NCI-H1694 (cell line): ENCODE results near the gene KIAA0930.
A peak's percentile ranks its signal among the peaks of the same experiment; 100 is the strongest.
"Not testable (repeated sequence)": the region's sequence is repeated elsewhere in the genome, so short reads cannot be mapped to it uniquely, and the experiment has no call there.

Experiments used
- DNase-seq: peaks from one replicate; lab custom pipeline; 2025; lab: John Stamatoyannopoulos, UW

Gene KIAA0930

DNA sequence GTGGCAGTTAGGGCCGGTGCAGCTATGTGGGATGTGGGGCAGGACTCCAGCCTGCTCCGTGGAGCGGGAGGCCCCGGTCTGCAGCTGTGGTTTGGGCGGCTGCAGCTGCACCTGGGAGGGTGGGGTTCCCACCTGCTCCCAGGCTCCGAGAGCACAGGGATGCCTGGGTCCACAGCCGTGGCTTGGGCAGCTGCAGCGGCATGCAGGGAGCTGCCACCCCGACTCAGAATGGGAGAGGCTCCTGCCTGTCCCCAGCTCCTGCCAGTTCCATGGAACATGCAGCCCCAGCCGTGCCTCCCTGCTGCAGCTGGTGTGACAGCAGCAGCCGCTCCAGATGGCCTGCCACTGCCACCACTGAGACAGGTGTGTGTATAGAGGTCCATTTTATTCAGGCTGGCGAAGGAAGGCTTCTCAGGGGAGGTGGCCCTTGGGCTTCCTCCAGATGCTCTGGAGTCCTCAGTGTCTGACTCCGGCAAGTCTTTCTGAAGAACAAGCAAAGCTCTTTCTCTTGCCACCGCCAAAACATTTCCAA is 22.3 kb upstream of the KIAA0930 start:
- DNase-seq = peak; percentile 47

DNA sequence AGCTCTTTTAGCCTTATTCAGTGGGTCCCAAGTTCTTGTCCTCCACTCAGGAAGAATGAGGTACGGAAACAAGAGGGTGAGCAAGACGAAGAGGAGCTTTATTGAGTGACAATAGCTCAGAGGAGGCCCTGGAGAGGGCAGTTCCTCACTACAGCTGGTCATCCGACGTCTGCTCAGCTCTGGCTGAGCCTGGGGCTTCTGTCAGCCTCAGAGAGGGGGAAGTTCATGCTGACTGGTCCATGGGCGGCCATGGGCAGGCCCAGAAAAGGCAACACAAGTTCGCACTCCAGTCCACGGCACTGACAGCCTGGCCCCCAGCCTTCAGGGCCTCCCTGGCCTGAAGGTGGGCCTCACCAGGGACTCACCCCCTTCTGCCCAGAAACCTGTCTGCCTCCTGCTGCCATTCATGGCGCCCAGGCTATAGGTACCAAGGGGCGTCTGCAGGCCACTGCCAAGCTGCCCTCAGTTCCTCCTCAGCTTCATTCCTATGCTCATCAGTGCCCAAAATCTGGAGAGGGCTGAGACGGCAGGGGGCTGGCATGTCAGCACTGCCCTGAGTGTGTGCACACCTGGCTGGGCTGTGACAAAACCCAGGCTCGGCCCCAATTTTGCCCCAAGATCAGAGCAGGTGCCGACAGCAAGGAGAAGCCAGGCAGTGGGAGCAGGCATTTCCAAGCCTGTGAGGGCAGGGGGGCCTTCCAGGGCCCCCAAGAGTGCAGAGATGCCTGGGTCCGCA is 21.7 kb upstream of the KIAA0930 start:
- DNase-seq = no peak

DNA sequence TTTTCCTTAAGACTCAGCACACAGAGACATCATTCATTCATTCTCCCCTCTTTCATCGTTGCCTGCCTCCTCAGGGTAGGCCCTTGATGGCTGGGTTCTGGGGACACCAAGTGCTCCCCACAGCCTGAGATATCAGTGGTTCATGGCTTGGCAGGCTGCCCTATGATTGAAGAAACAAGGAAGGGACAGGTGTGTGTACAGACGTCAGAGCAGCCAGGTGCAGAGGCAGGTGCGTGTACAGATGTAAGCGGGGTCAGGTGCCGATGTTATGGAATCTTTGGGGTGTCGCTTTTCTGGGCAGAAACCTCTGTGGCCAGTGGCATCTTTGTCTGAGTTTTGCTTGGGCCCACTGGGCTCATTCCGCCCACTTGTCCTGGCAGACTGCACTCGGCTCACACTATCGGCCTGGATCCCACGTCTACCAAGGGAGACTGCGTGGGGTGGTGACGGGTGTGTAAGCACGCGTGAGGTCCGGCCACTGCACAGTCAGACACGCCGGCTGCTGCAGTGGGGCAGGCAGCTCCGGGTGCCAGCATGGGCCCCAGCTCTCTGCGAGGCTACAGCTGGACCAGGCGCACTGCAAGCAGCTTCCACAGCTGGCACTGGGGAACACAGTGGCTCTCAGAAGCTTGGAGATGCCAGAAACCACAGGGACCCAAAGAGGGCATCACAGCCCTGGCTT is 20.9 kb upstream of the KIAA0930 start:
- no peak for DNase-seq

DNA sequence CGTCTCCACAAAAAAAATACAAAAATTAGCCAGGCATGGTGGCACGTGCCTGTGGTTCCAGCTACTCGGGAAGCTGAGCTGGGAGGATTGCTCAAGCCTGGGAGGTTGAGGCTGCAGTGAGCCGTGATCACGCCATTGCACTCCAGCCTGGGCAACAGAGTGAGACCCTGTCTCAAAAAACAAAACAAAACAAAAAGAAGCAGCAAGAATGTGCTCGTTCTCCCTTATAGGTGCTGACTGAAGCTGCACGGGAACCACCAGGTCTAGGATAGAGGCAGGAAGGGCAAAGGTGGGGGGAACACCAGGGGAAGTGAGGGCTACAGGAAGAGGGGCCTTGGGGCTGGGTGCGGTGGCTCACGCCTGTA is 19.7 kb upstream of the KIAA0930 start:
- DNase-seq = not testable (repeated sequence)

DNA sequence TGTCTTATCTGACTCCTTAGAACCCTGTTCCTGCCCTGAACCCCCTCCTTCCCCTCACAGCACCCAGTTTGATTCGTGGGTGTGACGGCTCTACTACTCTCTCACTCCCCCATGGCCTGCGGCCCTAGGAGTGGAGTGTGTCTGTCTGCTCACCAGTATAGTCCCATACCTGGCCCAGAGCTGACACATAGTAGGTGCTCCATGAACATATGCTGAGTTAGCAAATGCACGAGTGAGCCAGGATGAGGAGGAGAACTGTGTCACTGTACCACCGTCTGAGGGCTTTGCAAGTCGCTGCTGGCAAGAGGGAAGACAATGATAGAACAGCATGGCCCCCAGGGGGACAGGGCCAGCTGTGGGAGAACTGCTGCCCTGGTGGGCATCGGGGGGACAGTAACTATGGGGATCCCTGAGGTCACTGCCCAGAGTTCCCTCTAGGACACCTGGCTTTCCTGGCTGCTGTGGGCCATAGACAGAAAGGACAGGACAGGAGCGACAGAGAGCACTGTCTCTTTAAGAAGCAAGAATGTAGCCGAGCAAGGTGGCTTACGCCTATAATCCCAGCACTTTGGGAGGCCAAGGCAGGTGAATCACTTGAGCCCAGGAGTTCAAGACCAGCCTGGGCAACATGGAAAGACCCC is 19.2 kb upstream of the KIAA0930 start:
- no peak for DNase-seq

DNA sequence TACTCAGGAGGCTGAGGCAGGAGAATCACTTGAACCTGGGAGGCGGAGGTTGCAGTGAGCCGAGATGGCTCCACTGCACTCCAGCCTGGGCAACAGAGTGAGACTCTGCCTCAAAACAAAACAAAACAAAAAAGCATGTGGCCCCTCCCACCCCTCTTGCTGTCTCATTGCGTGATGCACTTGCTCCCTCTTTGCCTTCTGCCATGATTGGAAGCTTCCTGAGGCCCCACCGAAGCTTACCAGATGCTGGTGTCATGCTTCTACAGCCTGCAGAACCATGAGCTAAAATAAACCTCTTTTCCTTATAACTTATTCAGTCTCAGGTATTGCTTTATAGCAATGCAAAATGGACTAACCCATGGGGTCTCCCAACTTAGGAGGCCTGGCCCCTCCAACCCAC is 17.2 kb upstream of the KIAA0930 start:
- DNase-seq = not testable (repeated sequence)

DNA sequence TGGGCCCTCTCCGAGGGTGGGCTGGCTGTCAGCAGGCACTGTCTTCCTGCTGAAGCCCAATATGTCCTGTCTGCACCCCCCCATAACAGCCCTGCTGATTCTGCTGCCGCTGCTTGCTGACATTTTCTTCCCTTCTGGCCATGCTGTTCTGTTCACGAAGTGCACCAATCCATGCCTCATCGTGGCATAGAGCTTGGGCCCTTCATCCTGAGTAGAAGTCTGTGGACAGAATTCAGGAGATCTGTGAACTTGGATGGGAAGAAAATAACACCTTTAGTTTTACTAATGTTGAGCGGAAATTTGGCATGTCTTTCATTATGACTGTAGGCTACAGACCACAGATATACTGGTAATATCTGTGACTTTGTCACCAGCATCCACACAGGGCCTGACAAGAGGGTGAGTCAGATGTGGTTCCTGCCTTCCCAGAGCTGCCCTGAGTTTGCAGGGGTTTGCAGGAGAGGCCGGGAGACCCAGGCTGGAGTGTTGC is 14.1 kb upstream of the KIAA0930 start:
- no peak for DNase-seq

DNA sequence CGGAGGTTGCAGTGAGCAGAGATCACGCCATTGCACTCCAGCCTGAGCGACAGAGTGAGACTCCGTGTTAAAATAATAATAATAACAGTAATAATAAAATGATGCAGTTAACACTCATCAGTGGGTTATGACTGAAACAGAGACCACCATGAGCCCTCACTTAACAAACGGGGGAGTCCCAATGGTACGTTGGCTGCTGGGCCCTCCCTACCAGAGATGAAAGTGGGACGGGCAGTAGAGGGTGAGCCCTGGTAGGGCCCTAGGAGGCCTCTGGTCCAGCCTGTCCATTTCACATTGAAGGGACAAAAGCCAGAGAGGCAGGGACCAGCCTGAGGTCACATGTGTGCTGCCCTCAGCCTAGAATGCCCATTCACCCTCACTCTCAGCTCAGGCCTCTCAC is 13.7 kb upstream of the KIAA0930 start:
- no peak for DNase-seq

DNA sequence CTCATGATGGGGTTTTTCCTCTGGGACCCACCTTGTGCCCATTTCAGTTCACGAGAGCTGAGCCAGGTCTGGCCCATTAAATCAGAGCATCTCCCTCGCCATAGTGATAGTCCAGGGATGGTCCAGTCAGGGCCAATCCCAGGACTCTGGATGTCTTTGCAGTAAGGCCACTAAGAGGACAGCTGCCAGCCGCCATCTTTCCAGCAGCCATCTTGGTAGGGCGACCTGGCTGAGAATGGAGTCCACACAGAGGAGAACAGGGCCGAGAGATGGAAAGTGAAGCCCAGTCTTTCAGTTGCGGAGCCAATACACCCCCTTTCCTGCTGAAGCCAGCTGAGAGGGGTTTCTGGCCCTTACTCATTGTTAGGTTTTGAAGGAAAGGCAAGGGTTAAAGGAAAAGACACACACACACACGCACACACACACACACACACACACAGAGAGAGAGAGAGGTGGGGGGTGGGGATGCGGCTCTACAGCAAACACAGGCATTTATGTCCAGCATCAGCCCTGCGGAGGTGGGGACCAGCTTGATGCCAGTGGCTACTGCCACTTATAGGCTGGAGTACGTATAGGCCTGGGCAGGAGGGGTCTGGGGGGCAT is 12.4 kb upstream of the KIAA0930 start:
- DNase-seq = no peak

DNA sequence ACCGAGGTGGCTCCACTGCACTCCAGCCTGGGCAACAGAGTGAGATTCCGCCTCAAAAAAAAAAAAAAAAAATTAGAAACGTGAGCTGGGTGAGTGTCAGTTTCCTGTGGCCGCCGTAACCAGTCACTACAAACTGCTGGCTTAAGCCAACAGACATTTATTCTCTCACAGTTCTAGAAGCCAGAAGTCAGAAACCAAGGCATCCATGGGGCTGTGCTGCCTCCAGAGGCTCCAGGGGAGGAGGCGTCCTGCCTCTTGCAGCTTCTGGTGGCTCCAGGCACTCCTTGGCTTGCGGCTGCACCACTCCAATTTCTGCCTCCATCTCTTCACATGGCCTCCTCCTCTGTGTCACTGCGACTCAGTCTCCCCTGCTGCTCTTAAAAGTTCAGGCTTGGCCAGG is 11.1 kb upstream of the KIAA0930 start:
- no peak for DNase-seq

DNA sequence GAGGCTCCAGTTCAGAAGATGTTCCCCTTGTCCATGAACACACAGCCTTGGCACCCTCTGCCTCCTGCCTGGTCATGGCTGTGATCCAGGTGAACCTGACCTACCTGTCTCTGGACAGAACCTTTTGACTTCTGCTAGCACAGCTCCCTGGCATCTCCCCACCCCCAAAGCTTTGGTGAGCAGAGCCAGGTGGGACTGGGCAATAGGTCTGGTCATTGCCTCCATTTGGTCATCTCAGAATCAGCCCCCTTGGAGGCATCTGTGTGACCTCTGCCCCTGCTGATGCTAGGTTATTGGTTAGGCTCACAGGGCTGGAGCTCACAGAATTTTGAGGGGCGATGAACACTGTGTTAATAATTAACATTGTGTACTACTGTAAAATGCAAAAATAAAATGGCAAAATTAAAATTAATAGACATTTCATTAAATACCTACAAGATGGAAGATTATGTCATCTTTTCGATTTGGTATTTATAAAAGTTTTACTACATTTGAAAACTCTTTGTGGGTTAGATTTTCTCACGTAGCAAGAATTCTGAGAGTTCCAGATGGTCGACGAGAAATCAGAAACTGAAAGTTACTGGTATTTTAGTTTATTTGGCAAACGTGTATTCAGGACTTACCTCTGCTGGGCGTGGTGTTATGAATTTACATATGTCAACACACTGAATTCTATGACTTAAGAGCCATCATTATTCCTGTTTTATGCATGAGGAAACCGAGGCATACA is 8.3 kb upstream of the KIAA0930 start:
- no peak for DNase-seq

DNA sequence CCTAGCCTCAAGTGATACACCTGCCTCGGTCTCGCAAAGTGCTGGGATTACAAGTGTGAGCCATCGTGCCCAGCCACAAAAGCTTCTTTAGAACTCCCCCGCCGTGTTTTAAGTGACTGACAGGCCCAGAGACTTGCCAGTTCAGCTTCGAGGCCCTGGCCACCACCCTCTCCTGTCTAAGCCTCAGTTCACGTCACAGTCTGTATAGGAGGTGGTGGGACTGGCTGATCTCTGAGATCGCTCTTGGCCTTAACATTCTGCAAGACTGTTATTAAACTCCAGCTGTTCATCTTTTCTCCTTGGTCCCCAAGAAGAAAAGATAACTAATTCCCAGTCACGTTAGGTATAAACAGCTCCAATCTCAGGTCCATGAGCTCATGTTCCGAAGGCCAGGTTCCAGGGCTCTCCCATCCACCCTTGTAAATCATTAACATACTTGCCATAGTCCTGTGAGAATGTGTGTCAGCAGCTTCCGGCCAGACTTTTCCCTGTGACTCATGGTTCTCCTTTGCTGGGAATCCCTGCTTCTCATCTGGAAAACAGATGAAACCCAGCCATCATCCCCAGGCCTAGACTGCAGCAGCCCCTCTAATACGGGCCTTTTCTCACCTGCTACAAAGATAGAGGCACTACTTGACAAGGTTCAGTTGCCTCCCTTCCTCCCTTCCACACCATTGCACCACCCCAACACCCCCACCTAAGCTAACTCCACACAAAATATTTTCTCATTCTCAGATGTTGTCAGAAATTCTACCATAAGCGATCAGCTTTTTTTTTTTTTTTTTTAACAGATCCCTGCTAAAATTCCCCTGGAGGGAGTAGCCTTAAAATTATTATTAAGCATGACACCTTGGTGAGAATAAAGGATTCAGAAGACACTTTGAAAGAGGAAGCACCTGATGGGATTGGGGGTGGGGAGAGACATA is 5.6 kb upstream of the KIAA0930 start:
- DNase-seq = no peak

DNA sequence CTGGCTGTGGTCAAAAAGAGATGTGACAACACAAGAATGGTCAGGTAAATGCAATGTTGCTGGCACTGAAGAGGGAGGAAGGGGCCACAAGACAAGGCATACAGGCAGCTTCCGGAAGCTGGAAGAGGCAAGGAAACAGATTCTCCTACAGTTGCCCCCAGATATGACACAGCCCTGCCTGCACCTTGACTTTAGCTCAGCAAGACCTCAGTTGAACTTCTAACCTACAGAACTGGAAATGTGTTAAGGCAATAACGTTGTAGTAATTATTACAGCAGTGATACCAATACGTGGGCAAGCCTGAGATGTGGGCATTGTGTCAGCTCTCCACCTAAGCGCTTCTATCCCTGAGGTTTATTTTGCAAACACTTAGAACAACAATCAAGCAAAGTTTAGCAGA is 4.2 kb upstream of the KIAA0930 start:
- DNase-seq = no peak

DNA sequence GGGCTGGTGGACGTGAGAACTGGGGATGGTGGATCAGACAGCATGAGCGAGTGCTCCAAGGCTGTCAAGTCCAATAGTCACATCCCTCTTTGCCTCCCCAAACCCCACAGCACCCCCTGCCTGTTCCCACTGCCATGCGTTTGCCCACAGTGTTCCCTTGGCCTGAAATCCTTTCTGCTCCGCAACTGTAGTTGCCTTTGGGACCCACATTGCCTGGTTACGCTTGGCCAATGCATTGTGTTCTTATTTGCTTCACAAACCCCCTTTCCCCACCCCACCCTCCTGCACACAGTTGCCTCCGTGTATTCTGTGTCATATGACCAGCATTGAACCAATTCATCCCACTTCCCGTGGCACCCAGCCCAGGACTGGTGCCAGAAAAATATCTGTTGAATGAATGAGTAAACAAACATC is 2.1 kb upstream of the KIAA0930 start:
- DNase-seq = no peak

DNA sequence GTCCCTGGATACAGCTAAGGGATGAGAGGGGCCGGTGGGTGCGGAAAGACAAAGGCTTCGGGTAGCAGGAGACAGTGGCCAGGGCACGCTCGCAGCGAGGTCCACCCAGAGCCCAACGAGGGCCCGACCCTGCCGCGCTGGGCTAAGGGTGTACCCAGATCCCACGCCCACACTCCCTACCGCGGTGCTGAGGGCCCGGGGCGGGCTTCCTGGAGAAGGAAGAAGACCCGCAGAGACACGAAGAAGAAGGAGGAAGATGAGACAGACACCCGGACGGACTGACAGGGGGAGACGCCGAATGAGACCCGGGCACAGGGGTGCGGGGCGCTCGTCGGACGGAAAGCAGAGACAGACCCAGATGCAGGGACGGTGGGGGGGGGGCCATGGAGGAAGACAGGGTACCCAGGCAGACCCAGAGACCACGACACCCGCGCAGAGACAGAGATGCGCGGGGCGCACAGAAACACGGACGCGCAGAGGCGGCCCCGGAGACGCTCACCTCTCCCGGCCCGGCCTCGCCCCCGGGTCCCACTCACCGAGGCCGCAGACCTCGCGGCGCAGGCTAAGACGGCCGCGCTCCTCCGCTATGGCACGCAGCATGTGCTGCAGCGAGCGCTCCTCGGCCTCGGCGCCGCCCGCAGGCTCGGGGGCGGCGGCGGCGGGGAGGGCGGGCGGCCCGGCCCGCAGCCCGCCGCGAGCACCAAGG is 437 bp downstream of the KIAA0930 start:
- no peak for DNase-seq

DNA sequence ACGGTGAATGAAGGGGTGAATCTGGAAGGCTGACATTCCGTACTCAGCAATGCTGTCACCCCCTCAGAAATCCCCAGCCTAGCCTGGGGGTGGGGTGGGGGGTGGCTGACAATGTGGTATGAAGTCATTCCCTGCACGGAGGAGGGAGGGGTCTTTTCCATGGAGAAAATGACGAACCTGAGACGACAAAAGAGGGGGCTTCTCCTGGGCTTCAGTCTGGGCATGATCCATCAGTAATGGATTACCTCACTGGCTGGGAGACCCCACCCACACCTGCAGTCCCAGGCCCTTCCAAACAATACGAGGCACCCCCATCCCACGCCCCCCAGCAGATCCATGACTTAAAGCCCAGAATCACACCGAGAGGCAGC is 1.0 kb downstream of the KIAA0930 start:
- DNase-seq = no peak

DNA sequence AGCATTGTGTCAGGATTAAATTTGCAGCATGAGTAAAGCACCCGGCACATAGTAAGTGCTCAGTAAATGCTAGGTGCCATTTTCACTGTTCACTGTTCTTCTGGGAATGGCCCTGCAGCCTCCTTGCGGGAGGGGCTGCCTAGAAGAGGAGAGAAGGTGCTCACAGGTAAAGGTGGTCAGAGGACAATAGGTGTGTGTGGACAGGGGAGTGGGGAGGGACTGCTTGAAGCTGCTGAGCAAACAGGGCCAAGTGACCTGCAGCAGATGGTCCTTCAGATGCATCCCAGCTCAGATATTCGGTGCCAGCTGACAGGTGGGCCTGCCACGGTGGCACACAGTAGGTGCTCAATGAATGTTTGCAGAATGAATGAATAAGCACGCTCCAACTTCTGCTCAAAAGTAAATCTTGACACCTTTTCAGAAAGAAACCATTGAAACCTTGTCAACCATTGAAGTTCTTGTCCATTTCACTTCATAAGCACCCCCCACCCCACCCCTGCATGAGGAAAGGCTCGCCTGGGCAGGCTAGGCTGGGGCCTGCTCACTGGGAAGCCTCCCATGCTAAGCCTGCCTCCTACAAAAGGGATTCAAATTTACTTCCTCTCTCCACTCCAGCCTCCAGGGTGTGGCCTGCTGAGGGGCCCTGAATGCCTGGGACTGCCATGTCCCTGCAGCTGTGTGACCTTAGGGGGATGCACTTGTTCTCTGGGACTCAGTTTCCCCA is 1.6 kb downstream of the KIAA0930 start:
- DNase-seq = no peak

DNA sequence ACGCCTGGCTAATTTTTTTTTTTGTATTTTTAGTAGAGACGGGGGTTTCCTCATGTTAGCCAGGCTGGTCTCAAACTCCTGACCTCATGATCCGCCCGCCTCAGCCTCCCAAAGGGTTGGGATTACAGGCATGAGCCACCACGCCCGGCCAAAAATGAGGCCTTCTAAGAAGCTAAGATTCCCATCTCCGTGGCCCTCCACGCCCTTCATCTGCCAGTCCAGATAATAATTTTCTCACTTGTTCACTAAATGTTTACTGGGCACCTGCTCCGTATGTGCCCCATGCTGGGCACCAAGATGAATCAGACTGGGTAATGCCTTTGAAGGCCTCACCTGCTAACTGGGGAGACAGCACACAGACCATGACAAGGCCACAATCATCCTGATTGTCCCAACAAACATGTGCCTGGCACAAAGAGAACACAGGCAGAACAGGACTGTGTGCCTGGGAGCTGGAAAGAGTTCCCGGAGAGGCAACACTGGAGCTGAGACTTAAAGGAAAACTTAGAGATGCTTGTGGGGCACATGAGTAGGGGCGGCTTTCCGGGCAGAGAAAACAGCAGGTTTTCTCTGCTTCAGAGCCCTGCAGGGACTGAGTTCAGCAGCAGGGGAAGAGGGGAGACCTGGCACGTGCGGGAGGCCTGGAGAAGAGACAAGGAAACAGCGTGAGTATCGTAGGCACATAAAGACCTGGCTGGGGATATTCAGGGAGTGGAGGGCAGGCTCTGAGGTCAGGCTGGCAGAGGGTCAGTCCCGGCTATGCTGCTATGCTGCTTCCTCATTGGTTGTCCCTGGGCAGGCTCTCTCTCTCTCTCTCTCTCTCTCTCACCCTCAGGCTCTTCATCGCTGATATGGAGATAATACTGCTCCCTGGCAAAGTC is 2.4 kb downstream of the KIAA0930 start:
- no peak for DNase-seq
